ENCODE results near the gene ILF3. TPM values are rescaled to one million over a fixed set of nuclear protein-coding genes. Genes with fewer than 3 reads are reported as not detected.

ILF3 gene
- total RNA-seq, 1 experiment from 2014 or later, result 297 TPM

GRCh38 chr19:10708291-10708690 is 54.1 kb downstream of the ILF3 start:
- POLR2A ChIA-PET, result no interaction called here
- DNase-seq (ENCODE audit: unreplicated experiment), result no peak

GRCh38 chr19:10712045-10712444 is 57.9 kb downstream of the ILF3 start:
- no peak overlapping the region for H3K27ac Mint-ChIP-seq (ENCODE audit: low read depth, unreplicated experiment)
- no peaks in the 10 kb centered on the region for H3K27me3 Mint-ChIP-seq (ENCODE audit: insufficient read depth, unreplicated experiment)
- TF ChIP-seq CTCF (IDR thresholded peaks at IDR 0.05; ENCODE audit: unreplicated experiment), result no peak
- no peaks in the 10 kb centered on the region for H3K9me3 Mint-ChIP-seq (ENCODE audit: unreplicated experiment)
- intact Hi-C loops (cut with micrococcal nuclease), result no loop called here
- no peak for DNase-seq (ENCODE audit: unreplicated experiment)
- H3K4me3 Mint-ChIP-seq (ENCODE audit: unreplicated experiment), result no peak overlapping the region
- ChIA-PET POLR2A (interaction anchor here (1.0 kb wide), 1 partner anchor 11 kb away, joined by 3 read pairs; the partner anchor contains the start of gene QTRT1), CTCF (interaction anchor here (0.6 to 1.2 kb wide), 2 partner anchors 11 to 160 kb away, joined by 3 to 4 read pairs; partner anchors contain the start of gene QTRT1)
- no TSS peak for BruUV-seq (replicated peaks)
- peaks cover 3% of the 10 kb centered on the region for H3K4me1 Mint-ChIP-seq (ENCODE audit: insufficient read depth, unreplicated experiment)
- H3K36me3 Mint-ChIP-seq (ENCODE audit: insufficient read depth, unreplicated experiment), result peaks cover 63% of the 10 kb centered on the region

More at GRCh38 chr19:10708291-10708690, 54.1 kb downstream of the ILF3 start:
- CTCF ChIA-PET, result interaction anchor here (1.0 kb wide), 1 partner anchor 9 kb away, joined by 7 read pairs; no protein-coding TSS in a partner anchor
- BruUV-seq (replicated peaks), result no TSS peak
- Mint-ChIP-seq H3K4me3 (ENCODE audit: unreplicated experiment) (no peak overlapping the region), H3K4me1 (ENCODE audit: insufficient read depth, unreplicated experiment) (no peaks in the 10 kb centered on the region), H3K36me3 (ENCODE audit: insufficient read depth, unreplicated experiment) (peaks cover 55% of the 10 kb centered on the region), H3K27ac (ENCODE audit: low read depth, unreplicated experiment) (no peak overlapping the region), H3K27me3 (ENCODE audit: insufficient read depth, unreplicated experiment) (no peaks in the 10 kb centered on the region), H3K9me3 (ENCODE audit: unreplicated experiment) (no peaks in the 10 kb centered on the region)
- intact Hi-C loops (cut with micrococcal nuclease), result no loop called here
- TF ChIP-seq CTCF (IDR thresholded peaks at IDR 0.05; ENCODE audit: unreplicated experiment), result no peak

- Mint-ChIP-seq H3K4me1 (ENCODE audit: insufficient read depth, unreplicated experiment) (peaks cover 6% of the 10 kb centered on the region), H3K9me3 (ENCODE audit: unreplicated experiment) (no peaks in the 10 kb centered on the region), H3K27me3 (ENCODE audit: insufficient read depth, unreplicated experiment) (no peaks in the 10 kb centered on the region), H3K4me3 (ENCODE audit: unreplicated experiment) (no peak overlapping the region), H3K27ac (ENCODE audit: low read depth, unreplicated experiment) (no peak overlapping the region), H3K36me3 (ENCODE audit: insufficient read depth, unreplicated experiment) (peaks cover 62% of the 10 kb centered on the region)
- intact Hi-C loops (cut with micrococcal nuclease), result no loop called here
- TSS peak; percentile 78 for BruUV-seq (replicated peaks)
- CTCF ChIA-PET, result interaction anchor here (1.2 kb wide), 1 partner anchor 159 kb away, joined by 4 read pairs; no protein-coding TSS in a partner anchor
- DNase-seq (ENCODE audit: unreplicated experiment), result no peak
- POLR2A ChIA-PET, result interaction anchor here (1.0 kb wide), 1 partner anchor 11 kb away, joined by 3 read pairs; the partner anchor contains the start of gene QTRT1
- no peak for TF ChIP-seq CTCF (IDR thresholded peaks at IDR 0.05; ENCODE audit: unreplicated experiment)
Measured at GRCh38 chr19:10712754-10713153, 58.6 kb downstream of the ILF3 start.

GRCh38 chr19:10713317-10713716 is 59.2 kb downstream of the ILF3 start:
- H3K9me3 Mint-ChIP-seq (ENCODE audit: unreplicated experiment), result no peaks in the 10 kb centered on the region
- no peak for DNase-seq (ENCODE audit: unreplicated experiment)
- peaks cover 58% of the 10 kb centered on the region for H3K36me3 Mint-ChIP-seq (ENCODE audit: insufficient read depth, unreplicated experiment)
- no peak overlapping the region for H3K27ac Mint-ChIP-seq (ENCODE audit: low read depth, unreplicated experiment)
- intact Hi-C loops (cut with micrococcal nuclease), result no loop called here
- POLR2A ChIA-PET, result no interaction called here
- no TSS peak for BruUV-seq (replicated peaks)
- CTCF ChIA-PET, result interaction anchor here (0.6 kb wide), 1 partner anchor 108 kb away, joined by 5 read pairs; no protein-coding TSS in a partner anchor
- no peaks in the 10 kb centered on the region for H3K27me3 Mint-ChIP-seq (ENCODE audit: insufficient read depth, unreplicated experiment)
- no peak overlapping the region for H3K4me3 Mint-ChIP-seq (ENCODE audit: unreplicated experiment)
- no peak for TF ChIP-seq CTCF (IDR thresholded peaks at IDR 0.05; ENCODE audit: unreplicated experiment)
- H3K4me1 Mint-ChIP-seq (ENCODE audit: insufficient read depth, unreplicated experiment), result peaks cover 6% of the 10 kb centered on the region

All from MCF 10A (cell line).